Measurements from ENCODE around the gene S100A7. TPM values are rescaled to one million over a fixed set of nuclear protein-coding genes. Genes with fewer than 3 reads are reported as not detected.

The S100A7 gene
- total and polyA plus RNA-seq, 2 of the 4 experiments (the other 2 are of a cell fraction), result not detected

GRCh38 chr1:153447498-153448170, 12.8 kb downstream of the S100A7 start:
- ChIA-PET CTCF (no interaction called here), POLR2A (ENCODE audit: unreplicated experiment) (no interaction called here)
- Histone ChIP-seq H2AFZ (replicated peaks; ENCODE audit: low read length, poor library complexity) (peak overlapping the region; percentile 65), H3K79me1 (ENCODE audit: low read depth in 1 of 2, low read length in 2 of 2) (no peaks in the 10 kb centered on the region), H2BK20ac (ENCODE audit: low read depth, low read length) (no peak overlapping the region), H3K4ac (ENCODE audit: low read depth, low read length) (no peak overlapping the region), H3K27me3 (ENCODE audit: control insufficient read depth, insufficient read depth, low read length) (peaks cover 2% of the 10 kb centered on the region), H3K4me1 (ENCODE audit: control insufficient read depth, insufficient read depth, low read length) (no peaks in the 10 kb centered on the region), H2AK9ac (replicated peaks; ENCODE audit: low read depth, low read length, poor library complexity) (no peak overlapping the region), H4K91ac (ENCODE audit: insufficient read depth, low read depth, low read length) (no peak overlapping the region), H3K9me1 (ENCODE audit: insufficient read depth, low read length) (no peaks in the 10 kb centered on the region), H3K4me3 (ENCODE audit: insufficient read depth, low read depth, low read length) (no peak overlapping the region), H4K20me1 (ENCODE audit: insufficient read depth, low read length) (no peaks in the 10 kb centered on the region), H3K36me3 (ENCODE audit: control insufficient read depth, insufficient read depth, low read length) (no peaks in the 10 kb centered on the region), H3K23ac (ENCODE audit: low read depth, low read length) (no peak overlapping the region), H2AK5ac (ENCODE audit: low read depth, low read length) (no peak overlapping the region), H4K5ac (ENCODE audit: low read depth, low read length) (no peak overlapping the region), H3K4me2 (ENCODE audit: low read depth, low read length) (no peak overlapping the region), H2BK5ac (ENCODE audit: low read depth, low read length, poor library complexity, severe bottlenecking) (peak overlapping the region; percentile 62), H3K56ac (ENCODE audit: extremely low read depth, insufficient read depth, low read length) (no peak overlapping the region), H3K9me3 (ENCODE audit: control insufficient read depth, insufficient read depth, low read length) (no peaks in the 10 kb centered on the region), H2BK15ac (ENCODE audit: low read depth, low read length) (no peak overlapping the region), H3K18ac (ENCODE audit: low read depth, low read length) (no peak overlapping the region), H3K27ac (ENCODE audit: insufficient read depth, low read length) (no peak overlapping the region), H2BK120ac (ENCODE audit: low read depth, low read length) (no peak overlapping the region), H3K9ac (ENCODE audit: low read depth, low read length) (no peak overlapping the region), H4K8ac (ENCODE audit: low read depth in 2 of 2, low read length in 2 of 2) (no peak overlapping the region), H3K14ac (replicated peaks; ENCODE audit: low read depth, low read length) (no peak overlapping the region)
- BruUV-seq (replicated peaks), result no TSS peak
- intact Hi-C loops (cut with micrococcal nuclease), result no loop called here
- in situ Hi-C loops (cut with MboI; ENCODE audit: low sequenced_read_pairs), result no loop called here
- dilution Hi-C loops (cut with HindIII; ENCODE audit: low sequenced_read_pairs, unreplicated experiment), result no loop called here
- no peak for TF ChIP-seq CHD1 (IDR thresholded peaks at IDR 0.05; ENCODE audit: low read depth, low read length)
- peak; percentile 22; the same call in 1 of the 2 replicates for TF ChIP-seq FOS (IDR thresholded peaks at IDR 0.05; ENCODE audit: low read depth, low read length)
- WGBS, 2 experiments (ENCODE audit: extremely low coverage in 2 of 2, insufficient read length in 1 of 2), result no CpG with 5 or more reads among the region's 1 CpG
- DNase-seq (peak; percentile 83), ATAC-seq (ENCODE audit: low read depth) (peak; percentile 93)

Measured in IMR-90 (cell line).